T-helper 2 cell treated with Interferon-gamma antibody and Interleukin-4, amounts not matched to agents 100 ng/mL and 5 ng/mL, for 36 hours (primary cell): ENCODE measurements around the gene UBALD2. TPM values are rescaled to one million over a fixed set of nuclear protein-coding genes. Genes with fewer than 3 reads are reported as not detected.
"Not testable (repeated sequence)": the region's sequence is repeated elsewhere in the genome, so short reads cannot be mapped to it uniquely, and the experiment has no call there.

Source experiments
- intact Hi-C: fragments of 100-400 bp; cut with micrococcal nuclease; formaldehyde crosslinking; loops from one replicate; pipeline ENCODE4 v1.15.1; 2023
- total RNA-seq: library from RNA; stranded (reverse); gene quantifications from 2 replicates; pipeline ENCODE4 v1.2.3, GENCODE V29; 2022

UBALD2 gene
- total RNA-seq, 1 donor from 2014 or later = 211 TPM

DNA sequence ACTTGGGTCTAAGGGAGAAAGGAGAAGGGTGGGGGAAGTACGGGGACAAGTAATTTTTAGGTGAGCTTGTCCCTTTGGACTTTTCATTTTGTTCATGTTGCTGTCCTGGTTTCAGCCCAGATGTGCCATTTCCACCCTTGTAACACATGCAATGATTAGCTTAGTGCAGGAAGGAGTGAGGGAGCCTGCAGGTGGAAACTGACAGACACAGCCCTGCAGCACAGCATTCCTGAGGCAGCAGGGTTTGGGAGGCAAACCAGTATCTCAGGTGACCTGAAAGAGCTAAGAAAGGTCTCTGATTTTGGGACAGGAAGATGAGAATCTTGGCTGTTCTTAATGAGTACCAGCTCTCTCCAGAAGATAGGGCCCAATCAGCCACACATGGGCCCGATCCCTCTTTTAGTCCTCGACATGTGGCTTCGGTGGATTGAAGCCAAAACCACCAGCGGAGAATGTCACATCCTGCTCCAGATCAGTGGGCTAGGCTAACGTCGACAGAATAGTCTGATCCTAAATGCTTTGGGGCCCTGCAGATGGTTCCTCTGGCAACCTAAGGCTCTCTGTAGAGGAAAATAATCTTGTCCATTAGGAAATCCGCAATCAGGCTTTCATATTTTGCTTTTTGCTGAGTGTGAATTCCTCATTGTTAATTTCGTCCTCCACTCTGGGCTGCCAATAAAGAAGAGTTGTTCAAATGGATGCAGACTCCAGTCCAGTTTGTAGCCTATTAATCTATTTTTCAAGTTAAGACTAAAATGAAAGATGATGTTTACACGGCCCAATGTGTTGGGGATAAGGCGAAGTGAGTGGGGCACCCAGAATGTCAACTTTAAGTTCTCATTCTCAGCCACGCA lies 21.1 kb upstream of the UBALD2 start:
- intact Hi-C loops = no loop called here

- intact Hi-C loops = not testable (repeated sequence)
These were observed 20.4 kb upstream of the UBALD2 start for GRCh38 chr17:76244721-76245120.

DNA sequence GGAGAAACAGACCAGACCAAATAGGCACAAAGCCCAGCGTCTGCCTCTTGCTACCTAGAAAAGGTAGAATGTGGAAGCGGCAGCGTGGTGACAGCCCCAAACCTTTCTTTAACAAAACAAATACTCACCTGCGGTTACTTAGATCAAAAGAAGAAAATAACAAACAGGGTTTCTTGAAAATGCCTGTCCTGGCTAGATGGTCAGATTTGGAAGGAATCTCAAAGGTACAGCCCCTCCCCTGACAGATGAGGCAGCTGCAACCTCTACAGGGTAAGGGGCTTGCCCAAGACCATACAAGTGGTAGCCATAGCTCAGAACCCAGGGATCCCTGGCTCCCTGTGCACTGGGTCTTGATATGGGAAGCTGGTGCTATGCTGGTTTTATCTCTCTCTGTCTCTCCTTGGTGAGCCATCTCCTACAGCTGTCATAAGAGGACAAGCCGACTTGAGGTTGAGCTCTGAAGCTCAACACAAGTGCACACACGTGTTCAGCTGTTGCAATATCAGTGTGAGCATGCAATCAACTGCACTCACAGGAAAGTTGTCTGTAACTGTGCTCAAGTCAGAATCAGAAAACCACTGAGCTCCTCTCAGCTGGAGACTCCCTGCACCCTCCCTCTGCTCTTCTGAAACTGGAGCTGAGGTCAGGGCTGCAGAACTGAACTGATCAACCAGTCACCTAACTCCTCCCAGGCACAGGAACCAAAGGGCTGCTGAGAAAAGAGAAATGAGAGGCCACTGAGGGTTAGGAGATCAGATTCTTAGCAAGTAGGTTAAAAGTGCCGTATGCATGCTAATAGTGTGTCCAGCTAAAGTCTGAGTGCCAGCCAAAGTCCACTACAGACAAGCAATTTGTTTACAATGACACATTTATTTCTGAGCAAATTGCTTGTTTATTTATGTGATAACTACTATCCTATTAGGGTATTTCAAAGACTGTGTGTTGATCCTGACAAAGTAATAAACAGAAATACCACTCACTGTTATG lies 18.8 kb upstream of the UBALD2 start:
- intact Hi-C loops = loop anchor here (1.0 to 2.0 kb wide), 2 partner anchors 19 to 54 kb away; partner anchors contain the start of gene UBALD2

- intact Hi-C loops = loop anchor here (2.0 kb wide), 1 partner anchor 55 kb away; no protein-coding TSS in a partner anchor
These were observed 17.8 kb upstream of the UBALD2 start for GRCh38 chr17:76247304-76247703.

DNA sequence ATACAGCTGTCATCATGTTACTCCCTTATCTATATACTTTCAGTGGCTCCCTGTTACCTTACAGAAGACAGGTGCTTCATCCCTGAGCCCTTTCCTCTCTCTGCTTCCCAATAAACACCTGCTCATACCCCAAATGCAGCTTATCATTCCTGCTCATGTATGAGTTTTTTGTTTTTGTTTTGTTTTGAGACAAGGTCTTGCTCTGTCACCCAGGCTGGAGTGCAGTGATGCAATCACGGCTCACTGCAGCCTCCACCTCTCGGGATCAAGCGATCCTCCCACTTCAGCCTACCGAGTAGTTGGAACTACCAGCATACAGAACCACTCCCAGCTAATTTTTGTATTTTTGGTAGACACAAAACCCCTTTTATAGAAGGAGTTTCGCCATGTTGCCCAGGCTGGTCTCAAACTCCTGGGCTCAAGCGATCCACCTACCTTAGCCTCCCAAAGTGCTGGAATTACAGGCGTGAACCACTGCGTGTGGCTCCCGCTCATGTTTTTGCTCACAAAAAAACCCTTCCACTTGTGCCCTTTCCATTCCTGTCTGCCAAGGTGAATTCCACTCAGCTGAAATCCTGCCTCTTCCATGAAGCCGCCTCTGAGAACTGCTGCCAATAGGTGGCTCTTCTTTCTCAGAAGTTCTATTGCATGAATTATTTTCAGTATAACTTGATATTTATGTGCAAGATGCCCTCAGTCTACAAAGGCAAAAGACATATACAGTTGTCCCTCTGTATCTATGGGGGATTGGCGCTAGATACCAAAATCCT lies 16.9 kb upstream of the UBALD2 start:
- intact Hi-C loops = no loop called here

DNA sequence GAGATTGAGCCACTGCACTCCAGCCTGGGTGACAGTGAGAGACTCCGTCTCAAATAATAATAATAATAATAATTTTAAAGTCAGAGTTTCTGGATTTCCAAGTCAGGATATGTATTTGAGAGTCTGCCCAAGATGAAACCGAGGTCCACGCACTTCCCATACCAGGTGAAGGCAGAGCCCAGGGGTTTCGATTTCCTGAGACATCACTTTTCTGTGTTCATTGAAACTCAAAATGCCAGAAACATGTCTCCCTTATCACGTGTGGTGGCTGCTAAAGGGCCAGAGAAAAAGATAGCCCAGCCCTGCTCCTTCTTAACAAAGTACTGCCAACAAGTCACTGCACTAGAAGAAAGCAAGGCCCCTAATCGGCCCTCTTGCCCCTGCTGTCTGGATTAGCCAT lies 15.0 kb upstream of the UBALD2 start:
- intact Hi-C loops = no loop called here

DNA sequence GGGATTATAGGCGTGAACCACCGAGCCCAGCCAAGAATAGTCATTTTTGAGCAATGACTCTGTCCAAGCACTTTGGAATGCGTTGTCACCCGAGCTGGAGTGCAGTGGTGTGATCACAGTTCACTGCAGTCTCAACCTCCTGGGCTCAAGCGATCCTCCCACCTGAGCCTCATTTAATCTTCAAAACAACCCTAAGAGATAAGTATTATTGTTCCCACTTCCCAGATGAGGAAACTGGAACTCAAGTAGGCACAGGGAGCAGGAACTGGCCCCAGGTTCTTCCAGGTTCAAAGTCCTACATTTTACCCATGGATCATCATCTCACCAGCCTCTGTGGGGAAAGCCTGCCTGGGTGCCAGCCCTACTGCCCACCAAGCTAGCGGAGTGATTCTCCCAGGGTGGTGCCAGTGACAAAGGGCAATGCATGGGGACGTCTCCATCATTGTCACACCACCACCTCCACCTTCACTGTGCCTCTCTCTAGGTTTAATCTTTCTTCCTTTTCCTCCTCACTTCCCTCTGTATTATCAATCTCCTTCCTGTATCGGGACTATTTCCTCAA lies 13.6 kb upstream of the UBALD2 start:
- intact Hi-C loops = no loop called here

GRCh38 chr17:76252040-76252954 lies 12.9 kb upstream of the UBALD2 start:
- intact Hi-C loops = no loop called here

- intact Hi-C loops = not testable (repeated sequence)
These were observed 12.0 kb upstream of the UBALD2 start for GRCh38 chr17:76252967-76253766.

DNA sequence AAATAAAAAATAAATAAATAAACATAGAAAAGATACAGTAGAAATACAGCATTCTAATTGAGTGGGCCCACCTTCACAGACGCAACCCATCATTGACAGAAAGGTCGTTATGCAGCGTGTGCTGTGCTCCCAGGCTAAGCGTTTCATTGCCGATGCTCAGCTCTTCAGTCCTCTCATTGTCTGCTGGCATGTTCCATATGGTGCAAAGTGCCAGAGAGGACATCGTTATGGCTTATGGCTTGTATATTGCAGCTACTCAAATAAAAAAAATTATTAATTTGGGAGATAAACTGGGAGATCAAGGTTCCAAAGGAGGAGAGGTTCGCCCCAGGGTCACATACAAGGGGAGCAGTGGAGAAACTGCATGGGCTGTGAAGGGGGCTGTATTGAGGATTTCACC lies 11.3 kb upstream of the UBALD2 start:
- intact Hi-C loops = no loop called here

DNA sequence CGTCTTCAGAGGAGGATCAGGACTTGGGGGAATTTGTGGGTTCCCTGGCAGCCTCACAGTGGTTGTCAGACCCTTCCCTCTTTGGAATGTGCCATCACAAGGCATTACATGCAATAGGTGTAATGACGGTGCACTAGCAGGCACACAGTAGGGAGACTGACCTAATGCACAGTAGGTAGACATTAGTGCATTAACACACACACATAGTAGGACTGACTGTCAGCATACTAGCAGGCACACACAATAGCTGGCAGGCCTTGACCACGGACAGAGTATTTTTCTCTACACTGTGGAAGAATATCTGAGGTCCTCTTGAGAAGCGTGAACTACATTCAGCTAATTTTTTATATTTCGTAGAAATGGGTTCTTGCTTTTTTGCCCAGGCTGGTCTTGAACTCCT lies 10.9 kb upstream of the UBALD2 start:
- intact Hi-C loops = no loop called here

GRCh38 chr17:76255801-76256429 lies 9.2 kb upstream of the UBALD2 start:
- intact Hi-C loops = no loop called here

GRCh38 chr17:76256430-76257050 lies 8.6 kb upstream of the UBALD2 start:
- intact Hi-C loops = not testable (repeated sequence)

DNA sequence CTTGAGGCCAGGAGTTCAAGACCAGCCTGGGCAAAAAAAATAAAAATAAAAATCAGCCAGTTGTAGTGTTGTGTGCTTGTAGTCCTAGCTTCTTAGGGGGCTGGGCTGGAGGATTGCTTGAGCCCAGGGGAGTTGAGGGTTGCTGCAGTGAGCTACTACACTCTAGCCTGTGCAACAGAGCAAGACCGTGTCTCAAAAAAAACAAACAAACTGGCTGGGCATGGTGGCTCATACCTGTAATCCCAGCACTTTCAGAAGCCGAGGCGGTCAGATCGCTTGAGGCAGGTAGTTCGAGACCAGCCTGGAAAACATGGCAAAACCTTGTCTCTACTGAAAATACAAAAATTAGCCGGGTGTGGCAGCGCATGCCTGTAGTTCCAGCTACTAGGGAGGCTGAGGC lies 4.9 kb upstream of the UBALD2 start:
- intact Hi-C loops = loop anchor here (5.0 kb wide), 1 partner anchor 478 kb away; the partner anchor contains the start of gene UNK

- intact Hi-C loops = loop anchor here (5.0 kb wide), 1 partner anchor 478 kb away; the partner anchor contains the start of gene UNK
These were observed 4.5 kb upstream of the UBALD2 start for GRCh38 chr17:76260669-76261068.

- intact Hi-C loops = loop anchor here (5.0 kb wide), 1 partner anchor 479 kb away; the partner anchor contains the start of gene UNK
These were observed 3.5 kb upstream of the UBALD2 start for GRCh38 chr17:76261421-76262215.
